ENCODE measurements around the gene HAP1.
A peak's percentile ranks its signal among the peaks of the same experiment; 100 is the strongest.
"Not testable (repeated sequence)": the region's sequence is repeated elsewhere in the genome, so short reads cannot be mapped to it uniquely, and the experiment has no call there.

Gene HAP1

DNA sequence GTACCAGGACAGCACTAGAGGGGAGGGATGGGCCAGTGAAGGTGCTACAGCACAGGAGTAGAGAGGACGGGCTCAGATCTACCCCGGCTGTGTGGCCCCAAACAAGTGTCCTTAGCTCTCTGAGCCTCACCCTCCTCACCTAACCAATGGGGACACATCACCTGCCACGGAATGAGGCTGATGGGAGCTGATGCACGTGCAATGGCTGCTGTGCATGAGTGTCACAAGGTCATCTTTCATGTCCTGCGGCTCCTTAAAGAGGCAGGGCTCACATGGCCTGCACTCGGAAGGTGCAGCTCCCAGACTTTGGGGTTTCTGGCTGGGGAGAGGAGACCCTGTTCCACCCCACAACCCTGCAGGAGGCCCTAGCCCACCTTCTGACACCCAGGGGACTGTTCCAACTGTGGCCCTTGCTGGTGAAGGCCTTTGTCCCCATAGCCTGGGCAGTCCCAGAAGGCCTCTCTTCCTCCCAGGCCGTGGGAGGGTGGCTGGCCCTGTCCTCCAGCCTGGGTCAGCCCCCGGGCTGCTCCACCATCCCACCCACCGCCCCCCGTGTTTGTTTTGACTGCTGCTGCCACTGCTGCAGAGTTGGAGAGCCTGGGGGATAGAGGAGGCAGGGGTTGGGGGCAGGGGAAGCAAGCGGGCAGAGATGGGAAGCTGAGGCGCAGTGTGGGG lies 10.5 kb downstream of the HAP1 start:
- no peak for DNase-seq

DNA sequence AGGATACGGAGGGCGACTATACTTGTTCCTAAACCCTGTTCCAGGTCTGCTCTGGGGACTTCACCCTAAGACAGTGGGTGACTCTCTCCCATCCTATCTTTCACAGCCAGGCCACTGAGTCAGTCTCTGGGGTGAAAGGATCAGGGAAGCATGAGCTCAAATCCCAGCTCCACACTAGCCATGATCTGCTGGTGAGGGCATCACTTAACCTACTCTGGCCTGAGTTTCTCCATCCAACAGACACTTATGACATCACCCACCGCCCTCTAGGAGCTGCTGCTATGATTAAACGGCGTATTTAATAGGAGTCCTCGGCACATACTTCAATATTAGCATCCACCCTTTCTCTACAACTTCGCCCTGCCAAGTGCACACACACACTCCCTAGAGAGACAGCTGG lies 12.2 kb downstream of the HAP1 start:
- DNase-seq = no peak

DNA sequence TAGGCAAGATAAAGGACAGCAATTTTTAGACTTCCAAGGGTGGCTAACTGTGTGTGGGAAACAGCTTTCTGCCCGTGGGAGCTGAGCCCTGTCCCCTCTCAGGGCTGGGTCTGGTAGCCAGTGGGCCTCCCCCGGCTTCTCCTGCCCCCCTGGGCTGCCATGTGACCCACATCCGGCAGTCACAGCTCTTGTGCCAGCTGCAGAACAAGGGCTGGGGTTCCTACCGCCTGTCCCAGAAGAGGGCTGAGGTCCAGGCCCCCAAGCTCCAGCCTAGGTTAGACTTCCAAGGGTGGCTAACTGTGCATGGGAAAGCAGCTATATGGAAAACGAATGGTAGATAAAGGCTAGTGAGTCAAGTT lies 16.2 kb downstream of the HAP1 start:
- DNase-seq = no peak

DNA sequence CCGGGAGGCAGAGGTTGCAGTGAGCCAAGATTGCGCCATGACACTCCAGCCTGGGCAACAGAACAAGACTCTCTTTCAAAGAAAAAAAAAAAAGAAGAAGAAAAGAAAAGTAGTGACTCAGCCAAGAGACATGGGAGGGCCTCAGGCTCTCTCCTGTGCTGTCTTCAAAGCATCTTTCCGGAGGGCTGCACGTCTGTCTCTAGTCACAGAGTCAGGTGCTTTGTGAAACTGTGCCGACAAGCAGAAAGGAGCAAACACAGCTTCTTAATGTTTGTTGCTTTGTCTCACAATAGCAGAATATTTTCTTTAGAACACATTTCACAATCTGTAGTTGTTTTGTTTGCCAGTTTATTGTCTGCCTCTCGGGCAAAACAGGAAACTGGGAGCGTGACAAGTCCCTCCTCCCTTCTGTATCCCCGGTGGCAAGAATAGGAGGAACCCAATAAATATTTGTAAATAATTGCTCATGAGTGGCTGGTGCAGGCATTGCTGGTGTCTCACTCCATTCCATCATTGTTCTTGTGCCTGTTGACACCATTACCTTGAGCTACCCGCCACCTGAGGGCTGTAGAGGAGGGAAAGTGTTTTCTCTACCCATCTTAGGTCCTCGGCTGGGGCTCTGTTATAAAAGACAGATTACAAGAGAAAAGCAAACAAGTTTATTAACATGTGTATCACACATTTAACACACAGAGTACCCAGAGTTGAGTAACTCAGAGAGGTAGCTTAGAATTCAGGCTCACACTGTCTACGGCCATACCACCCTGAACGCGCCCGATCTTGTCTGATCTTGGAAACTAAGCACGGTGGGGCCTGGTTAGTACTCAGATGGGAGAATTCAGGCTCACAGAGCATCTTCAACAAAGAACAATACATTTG lies 16.8 kb downstream of the HAP1 start:
- DNase-seq = no peak

DNA sequence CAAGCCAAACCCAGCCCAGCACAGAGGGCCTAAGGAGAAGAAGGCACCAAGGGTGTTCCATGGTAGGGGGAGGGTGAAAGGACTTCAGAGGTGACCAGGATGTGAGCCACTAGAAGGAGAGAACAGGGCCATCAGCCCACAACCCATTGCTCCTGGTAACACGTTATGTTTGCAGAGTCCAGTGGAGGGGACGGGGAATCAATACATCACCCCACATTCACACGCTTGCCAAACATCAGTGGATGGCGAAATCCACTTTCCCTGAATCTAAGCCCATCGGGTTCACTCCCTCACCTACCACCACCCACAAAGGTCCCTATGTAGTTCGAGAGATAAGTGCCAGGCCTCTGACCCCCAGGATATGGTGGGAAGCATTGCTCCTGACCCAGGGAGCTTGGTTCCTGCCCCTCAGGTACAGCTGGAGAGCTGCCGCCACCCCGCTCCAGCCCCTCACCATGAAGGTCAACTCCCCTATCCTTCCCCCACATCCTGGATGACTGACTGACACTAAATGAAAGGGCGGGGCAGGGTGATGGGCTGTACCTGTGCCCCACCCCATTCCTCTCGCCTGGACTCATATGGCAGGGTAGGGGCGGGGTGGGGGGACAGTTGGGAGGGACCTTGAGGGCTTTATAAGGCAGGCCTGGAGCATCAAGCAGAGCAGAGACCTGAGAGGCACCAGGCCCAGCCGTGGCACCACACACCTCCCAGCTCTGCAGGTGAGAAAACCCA lies 22.6 kb downstream of the HAP1 start, which contains the start of gene GAST:
Gene GAST, plus strand, starts transcription at position 663 of the 732 bp plus-strand sequence. CDS start 3,106 bp downstream, outside the sequence.
- no peak for DNase-seq

DNA sequence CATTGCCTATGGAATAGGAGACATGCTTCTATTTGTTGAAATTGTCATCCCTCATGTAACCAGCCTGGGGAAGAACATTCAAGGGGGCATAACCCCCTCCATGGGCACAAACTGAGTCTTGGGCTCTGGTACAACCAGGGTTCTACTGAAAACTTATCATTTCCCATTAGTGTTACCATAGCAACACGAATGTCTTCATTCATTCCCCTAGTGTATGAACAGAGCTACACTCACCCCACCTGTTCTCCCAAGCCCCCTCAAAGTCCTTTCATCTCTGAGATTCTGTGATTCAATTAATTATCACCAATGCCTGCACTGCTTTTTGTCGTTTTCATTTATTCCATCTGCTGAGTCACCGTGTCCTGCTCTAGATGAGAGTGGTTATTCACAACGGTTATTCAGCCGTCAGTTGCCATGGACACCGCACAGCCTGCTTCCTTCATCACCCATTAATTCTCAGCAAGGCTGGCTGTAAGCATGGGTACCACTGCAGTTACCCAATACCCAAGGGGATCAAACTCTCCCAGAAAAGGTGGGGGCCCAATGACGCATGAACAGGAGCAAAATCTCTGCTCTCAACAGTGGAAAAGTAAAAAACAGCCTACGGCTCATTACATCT lies 23.9 kb downstream of the HAP1 start:
- DNase-seq = peak; percentile 21

DNA sequence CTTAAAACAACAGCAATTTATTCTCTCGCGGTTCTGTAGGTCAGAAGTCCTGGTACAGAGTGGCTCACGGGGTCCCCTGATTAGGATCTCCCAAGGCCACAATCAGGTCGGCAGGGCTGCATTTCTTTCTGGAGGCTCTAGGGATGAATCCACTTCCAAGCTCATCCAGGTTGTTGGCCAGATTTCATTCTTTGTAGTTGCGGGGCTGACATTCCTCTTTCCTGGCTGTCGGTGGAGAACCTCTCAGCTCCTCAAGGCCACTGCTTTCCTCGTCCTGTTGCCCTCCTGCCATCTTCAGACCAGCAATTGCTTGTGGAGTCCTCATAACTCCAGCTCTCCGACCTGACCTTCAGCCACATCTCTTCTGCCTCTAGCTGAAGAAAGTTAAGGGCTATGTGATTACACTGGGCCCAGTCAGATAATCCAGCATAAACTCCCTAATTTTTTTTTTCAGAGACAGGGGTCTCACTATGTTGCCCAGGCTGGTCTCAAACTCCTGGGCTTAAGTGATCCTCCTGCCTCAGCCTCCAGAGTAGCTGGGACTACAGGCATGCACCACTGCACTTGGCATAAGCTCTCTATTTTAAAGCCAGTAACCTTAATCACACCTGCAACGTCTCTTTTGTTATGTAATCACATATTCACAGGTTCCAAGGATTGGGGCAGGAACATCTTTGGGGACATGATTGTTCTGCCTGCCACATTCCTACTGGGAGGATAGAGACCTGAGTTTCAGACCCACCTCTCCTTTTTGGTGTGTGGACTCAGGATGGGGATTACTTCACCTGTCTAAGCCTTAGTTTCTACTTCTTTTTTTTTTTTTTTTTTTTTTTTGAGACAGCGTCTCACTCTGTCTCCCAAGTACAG lies 26.4 kb downstream of the HAP1 start:
- no peak for DNase-seq

DNA sequence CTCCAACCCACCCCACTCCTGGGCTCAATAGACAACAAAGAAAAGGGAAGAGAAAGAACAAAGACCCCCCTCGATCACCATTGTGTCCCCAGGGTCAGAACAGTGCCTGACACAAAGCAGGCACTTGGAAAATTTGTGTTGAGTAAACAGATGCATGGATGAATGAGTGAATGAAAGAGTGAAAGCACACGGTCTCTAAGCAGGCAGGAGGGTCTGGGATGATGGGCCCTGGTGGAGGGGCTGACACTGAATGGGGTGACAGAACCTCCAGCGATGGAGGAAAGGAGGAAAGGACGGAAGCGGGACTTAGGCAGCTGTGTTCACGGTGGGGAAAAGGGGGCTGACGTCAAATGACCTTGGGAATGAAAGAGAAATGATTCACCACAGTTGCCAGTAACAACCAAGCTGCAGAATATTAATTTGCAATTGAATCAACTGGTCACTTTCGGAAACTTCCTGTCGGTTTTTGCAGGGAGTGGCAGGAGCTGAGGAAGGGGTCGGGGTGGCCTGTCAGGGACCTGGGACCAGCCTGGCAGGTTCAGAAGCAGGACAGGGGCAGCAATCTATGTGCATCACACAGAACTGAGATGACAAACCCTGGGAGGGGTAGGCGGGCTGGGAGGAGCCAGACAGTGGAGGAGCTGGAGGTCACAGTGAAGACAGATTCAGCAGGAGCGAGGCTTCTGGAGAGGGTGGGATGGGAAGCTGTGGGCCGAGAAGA lies 29.0 kb downstream of the HAP1 start:
- peak; percentile 14 for DNase-seq

DNA sequence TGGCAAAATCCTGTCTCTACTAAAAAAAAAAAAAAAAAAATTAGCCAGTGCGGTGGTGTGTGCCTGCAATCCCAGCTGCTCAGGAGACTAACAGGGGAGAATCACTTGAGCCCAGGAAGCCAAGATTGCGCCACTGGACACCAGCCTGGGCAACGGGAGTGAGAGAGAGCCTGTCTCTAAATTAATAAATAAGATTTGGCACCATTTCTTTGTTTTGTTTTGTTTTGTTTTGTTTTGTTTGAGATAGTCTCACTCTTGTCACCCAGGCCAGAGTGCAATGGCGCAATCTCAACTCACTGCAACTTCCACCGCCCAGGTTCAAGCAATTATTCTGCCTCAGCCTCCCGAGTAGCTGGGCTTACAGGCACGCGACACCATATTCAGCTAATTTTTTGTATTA lies 31.7 kb downstream of the HAP1 start:
- no peak for DNase-seq

DNA sequence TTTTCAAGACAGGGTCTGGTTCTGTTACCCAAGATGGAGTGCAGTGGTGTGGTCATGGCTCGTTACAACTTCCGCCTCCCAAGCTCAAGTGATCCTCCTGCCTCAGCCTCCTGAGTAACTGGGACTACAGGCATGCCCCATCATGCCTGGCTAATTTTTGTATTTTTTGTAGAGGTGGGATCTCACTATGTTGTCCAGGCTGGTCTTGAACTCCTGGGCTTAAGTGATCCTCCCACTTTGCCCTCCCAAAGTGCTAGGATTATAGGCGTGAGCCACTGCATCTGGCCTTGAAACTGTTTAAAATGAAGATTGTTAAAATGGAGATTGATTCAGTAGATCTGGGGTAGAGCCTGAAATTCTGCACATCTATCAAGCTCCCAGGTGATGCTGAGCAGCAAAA lies 33.6 kb downstream of the HAP1 start:
- not testable (repeated sequence) for DNase-seq

DNA sequence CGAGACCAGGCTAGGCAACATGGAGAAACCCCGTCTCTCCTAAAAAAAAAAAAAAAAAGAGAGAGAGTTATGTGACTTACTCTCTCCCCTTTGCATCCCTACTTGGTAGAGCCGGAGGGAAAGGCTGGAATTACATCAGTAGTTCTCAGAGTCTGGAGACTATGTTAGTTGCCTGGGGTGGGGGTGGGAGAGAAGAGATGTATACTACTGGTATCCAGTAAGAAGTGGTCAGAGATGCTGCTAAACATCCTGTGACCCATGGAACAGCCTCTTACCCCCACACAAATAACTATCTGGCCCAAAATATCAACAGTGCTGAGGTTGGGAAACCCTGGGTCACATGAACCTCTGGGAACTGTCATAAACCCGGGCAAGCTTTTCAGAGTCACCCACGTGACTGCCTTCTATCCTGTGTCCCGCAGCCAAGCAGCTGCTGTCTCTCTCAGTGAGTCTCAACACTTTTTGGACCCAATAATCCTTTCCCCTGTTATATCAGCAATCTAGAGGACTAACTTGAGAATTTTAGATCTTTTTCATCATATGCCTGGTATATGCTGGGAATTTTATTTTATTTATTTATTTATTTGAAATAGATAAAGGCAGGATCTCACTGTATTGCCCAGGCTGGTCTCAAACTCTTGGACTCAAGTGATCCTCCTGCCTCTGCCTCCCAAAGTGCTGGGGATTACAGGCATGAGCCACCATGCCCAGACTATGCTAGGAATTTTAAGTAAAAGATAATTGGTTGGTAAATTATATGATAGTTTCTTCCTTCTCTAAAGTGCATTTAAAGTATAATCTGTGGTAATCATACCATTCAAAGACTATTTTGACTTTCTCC lies 37.1 kb downstream of the HAP1 start:
- DNase-seq = peak; percentile 69

DNA sequence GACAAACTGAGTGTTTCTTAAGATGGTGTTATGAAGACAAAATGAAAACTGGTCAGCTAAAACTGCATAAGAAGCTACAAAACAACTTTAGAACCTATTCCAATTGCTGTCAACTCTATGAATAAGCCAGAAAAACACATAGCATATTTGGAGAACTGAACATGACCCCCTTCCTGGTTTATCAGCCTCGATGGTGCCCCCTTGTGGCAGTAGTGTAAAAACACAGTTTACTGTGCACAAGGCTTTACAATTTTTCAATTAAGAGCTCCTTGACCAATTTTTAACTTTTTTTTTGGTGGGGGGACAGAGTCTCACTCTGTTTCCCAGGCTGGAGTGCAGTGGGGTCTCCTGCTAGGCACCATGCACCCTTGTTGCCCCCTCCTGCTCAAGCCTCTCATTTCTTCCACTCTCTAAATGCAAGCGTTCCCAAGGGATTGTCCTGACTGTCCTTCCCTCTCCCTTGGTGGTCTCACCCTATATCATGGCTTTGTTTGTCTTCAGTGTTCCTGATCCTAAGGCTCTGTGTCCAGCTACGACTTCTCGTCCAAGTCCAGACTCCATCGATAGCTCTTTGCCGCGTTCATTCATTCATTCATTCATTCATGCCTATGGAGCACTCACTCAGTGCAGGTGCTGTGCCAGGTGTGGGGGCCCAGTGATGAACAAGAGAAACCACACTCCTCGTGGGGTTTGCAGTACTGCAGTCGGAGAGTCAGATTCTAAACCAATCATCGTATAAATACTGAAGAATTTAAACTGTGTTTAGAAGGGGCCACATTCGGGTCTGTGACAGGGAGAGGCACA lies 38.3 kb downstream of the HAP1 start:
- DNase-seq = peak; percentile 79

DNA sequence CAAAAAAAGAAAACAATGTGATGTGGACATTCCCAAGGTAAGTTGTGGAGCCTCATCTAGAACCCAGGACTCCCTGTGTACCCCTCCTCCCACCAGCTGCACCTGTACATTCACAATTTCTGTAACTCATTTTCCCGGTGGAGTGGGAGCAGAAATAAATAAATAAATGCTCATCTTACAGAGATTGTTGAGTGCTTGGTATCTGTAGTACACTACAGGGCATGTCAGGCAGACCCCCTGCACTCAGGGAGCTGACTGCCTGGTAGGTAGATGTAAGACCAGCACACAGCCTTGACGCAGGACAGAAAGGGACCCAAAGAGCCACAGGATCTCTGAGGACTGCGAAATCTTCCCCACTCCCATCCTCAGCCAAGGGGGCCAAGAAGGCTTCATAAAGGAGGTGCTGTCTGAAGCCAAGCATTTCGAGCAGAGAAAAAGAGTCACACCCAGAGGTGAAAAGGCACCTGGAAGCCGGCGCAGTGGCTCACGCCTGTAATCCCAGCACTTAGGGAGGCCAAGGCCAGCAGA lies 39.2 kb downstream of the HAP1 start:
- DNase-seq = no peak

DNA sequence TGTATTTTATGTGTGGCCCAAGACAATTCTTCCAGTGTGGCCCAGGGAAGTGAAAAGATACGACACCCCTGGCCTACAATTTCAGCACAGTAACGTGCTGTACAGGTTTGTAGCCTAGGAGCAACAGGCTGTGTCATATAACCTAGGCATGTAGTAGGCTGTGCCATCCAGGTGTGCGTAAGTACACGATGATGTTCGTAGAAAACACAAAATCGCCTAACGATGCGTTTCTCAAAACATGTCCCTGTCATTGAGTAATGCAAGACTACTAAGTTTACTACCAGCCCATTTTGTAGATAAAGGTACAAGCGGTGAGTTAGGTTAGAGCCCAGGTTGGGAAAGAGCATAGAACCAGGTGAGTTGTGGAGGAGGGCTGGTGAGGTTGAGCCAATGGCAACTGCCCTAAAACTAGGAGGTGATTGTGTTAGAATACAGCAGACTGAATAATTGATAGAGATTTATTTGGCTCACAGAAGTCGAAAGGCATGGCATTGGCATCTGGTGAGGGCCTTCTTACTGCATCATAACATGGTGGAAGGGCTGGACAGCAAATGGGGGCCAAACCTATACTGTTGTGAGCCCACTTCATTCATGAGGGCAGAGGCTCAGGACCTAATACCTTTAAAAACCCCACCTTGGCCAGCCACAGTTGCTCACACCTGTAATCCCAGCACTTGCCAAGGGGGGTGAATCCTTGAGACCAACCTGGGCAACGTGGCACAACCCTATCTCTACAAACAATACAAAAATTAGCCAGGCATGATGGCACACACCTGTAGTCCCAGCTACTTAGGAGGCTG lies 41.5 kb downstream of the HAP1 start:
- no peak for DNase-seq

DNA sequence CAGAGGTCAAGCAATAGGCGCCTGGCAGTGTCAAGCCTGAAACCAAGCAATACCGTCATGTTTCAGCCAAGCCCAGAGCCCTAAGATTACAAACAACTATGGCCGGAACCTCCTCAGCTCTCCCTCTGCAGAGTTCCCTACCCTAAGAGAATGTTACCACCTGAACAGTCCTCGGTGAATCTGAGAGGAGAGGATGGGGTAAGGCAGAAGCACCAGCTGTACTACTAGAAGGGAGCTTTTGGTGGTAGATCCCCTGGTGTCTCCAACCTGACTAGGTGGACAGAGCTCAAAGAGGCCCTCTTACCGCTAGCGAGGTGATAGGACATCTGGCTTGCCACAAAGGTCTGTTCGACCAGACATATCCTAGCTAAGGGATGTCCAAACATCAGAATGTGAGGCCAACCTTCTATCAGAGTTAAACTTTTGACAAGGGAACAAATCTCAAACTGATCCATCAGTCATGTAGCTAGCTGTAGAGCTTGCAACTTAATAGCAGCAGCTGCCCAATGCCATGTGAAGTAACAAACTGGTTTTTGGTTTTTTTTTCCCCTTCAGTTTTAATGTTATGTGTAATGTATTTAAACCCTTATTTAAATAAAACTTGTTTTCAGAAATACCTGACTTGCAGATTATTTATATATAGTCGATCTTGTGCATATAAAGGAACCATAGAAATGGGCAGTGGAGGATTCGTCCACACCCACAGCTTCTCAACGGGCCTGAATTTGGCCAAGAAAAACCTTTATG lies 43.2 kb downstream of the HAP1 start:
- DNase-seq = no peak

DNA sequence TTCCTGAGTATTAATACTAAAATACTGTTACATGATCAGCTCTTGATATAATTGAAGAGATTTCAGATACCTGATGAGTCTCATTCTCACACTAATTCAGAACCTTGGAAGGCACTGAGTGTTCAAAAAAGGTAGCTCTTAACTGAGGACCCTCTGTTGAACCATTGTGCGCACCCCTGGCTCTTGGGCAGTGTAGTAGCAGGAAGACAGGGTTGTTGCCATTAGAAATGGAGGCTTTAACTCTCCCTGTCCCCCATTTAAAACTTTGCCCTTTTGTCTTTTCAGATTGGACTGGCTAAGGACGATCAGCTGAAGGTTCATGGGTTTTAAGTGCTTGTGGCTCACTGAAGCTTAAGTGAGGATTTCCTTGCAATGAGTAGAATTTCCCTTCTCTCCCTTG lies 43.9 kb downstream of the HAP1 start:
- no peak for DNase-seq

DNA sequence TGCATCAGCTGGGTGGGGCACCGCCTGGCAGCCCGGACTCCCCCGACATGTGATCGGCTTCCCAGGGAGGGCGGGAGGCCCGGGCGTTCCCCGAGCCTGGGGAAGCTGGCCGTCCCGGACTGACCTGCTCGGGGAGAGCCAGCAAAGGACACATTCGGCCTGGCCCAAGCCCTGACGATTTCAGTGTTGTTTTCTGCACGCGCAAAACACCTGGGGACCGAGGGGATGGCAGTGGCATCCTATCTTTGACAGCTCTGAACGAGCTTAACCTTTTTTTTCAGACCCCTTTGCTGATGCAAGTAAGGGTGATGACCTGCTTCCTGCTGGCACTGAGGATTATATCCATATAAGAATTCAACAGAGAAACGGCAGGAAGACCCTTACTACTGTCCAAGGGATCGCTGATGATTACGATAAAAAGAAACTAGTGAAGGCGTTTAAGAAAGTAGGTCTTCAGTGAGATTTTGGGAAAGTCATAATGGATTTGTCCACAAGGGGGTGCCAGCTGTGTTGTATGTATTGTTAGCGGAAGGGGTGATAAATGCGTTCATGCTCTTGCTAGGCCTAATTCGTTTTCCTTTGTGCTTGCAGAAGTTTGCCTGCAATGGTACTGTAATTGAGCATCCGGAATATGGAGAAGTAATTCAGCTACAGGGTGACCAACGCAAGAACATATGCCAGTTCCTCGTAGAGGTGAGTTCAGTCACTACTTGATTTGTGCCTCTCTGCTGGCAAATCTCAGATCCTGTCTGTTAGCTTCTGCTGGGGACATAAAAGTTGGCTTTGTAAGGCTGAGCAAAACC lies 44.7 kb downstream of the HAP1 start:
- DNase-seq = peak; percentile 57
